WTC11 (cell line): Measurements from ENCODE around the gene SAP130.

Experiments used
- CTCF ChIP-seq: fragments of 200-600 bp; IDR thresholded peaks from 2 replicates; pipeline ENCODE4 v1.8.0; 2022; ENCODE audit warnings: antibody characterized with exemption
- NR3C1 ChIP-seq: sonication (generic); formaldehyde crosslinking; conservative IDR thresholded peaks from 2 replicates; pipeline ENCODE4 v1.8.1; 2023; ENCODE audit warnings: low read depth, mild to moderate bottlenecking, missing genetic modification reagents

GRCh38 chr2:127984551-127984950 lies 43.3 kb downstream of the SAP130 start:
- TF ChIP-seq NR3C1 (no peak), CTCF (no peak)
